ENCODE data around the gene FST.
A peak's percentile ranks its signal among the peaks of the same experiment; 100 is the strongest.

FST gene

GRCh38 chr5:53480416-53481158, at the start of gene FST:
TSS of gene FST (plus strand) at chr5:53480629. CDS start at chr5:53480792, 163 bp downstream.
- peak in 1 of 2 donors; percentile 2 for DNase-seq (ENCODE audit: low read depth in 2 of 2)

- no peak for DNase-seq (ENCODE audit: low read depth in 2 of 2)
Observed at GRCh38 chr5:53431665-53432064, 48.8 kb upstream of the FST start.

- DNase-seq (ENCODE audit: low read depth in 2 of 2), result no peak
Observed at GRCh38 chr5:53433026-53433425, 47.4 kb upstream of the FST start.

DNA sequence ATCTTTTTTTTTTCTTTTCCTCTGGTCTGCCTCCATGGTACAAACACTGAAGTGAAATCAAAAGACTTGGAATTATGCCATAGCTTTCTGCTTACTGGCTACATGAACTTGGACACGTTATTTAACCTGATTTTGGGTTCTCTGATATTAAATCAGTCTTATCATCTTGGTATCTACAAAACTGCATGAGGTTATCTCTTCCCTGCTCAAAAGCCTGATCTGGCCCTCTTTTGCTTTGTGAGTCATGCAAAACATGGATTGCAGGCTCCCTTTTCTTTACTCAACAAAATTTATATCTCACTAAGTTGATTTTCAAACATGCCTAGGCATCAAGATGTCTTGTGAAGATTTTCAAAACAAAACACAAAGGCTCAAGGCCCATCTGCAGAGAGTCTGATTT, 45.9 kb upstream of the FST start:
- DNase-seq (ENCODE audit: low read depth in 2 of 2), result no peak

GRCh38 chr5:53436480-53437191, 43.8 kb upstream of the FST start:
- DNase-seq (ENCODE audit: low read depth in 2 of 2), result no peak

DNA sequence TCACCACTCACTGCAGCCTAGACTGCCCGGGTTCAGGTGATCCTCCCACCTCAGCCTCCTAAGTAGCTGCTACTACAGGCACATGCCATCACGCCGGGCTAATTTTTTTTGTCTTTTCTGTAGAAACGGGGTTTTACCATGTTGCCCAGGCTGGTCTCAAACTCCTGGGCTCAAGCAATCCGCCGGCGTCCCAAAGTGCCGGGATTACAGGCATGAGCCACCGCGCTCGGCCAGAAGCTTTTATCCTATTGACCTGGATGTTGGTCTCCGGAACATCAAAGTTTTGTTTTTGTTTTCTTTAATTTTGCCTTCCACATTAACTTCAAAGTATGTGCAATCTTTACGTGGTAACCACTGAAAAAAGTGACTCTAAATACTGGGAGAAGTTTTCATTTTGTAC, 42.4 kb upstream of the FST start:
- DNase-seq (ENCODE audit: low read depth in 2 of 2), result no peak

DNA sequence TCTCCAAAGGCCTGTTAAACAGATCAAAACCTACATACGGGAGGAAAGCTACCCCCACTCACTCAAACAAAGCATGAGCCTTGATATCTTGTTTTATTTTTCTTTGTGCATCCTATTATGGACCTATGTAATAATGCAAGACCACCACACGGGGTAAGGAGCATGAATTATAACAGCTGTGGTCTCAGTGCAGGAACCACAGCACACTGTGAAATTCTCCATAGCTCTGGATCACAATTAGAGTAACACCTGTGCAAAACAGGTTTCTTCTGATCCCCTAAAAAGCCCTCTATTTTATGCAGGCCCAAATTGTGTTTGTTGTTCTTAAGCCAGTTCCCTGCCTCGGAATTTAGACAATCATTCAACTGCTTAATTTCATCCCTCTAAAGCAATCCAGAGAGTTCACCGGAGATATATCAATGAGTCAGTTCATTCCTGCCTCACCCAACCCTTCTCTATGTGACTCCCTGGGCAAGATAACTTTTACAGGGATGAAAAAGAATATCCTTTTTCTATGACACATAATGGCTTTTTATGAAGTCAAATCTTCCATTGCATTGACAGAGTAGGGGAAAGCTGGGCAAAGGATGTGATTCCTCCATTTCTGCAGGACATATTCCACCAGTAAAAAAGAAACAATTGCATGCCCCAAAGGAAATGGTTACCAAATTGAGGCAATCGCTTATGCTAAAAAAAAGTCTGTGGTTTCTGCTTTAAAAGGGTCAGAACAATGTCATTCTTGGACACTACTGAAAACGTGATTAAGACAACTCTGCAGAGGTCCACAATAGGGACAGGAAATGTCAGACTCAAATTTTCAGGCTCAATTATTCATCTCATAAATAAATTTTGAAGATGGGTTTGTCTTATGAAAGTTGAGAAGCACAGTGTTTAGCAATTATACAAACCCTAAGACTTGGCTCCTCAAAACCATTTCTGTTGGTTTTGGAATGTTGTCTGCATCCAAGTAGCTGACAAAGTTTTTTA, 41.6 kb upstream of the FST start:
- DNase-seq (ENCODE audit: low read depth in 2 of 2), result no peak

GRCh38 chr5:53442961-53443360, 37.5 kb upstream of the FST start:
- no peak for DNase-seq (ENCODE audit: low read depth in 2 of 2)

DNA sequence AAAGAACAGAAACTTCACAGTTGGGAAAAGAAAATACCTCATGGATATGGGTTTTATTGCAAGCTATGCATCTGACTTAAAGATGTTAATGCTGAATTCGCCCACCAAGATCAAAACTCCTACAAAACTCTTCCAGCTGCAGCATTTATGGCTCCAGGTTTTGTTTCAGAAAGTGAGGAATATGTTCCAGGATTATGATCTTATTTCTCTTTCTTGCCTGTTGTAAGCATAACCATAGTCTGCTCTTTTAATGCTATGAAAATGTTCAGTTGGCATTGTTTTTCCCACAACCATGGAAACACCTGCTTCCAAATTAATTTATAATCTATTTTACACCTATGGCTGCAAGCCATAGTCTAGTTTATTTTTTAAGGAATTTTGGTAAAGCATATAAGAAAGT, 34.9 kb upstream of the FST start:
- no peak for DNase-seq (ENCODE audit: low read depth in 2 of 2)

DNA sequence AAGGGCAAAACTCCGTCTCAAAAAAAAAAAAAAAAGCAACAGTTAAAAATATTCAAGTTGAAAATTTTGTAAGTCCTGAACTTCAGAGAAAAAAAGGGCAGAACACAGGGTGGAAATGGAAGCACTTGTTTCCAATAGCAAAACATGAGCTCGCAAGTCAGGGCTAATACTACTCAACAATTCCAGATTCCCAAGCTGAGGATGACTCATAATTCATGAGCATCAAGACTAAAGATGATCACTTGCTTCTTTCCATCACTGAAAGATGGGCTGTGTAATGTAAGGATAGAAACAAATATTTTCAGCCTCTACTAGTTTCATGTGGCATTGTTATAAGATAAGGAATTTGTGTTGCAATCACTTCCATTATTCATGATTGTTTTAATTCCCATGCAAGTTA, 33.5 kb upstream of the FST start:
- DNase-seq (ENCODE audit: low read depth in 2 of 2), result no peak

- no peak for DNase-seq (ENCODE audit: low read depth in 2 of 2)
Observed at GRCh38 chr5:53448851-53449250, 31.6 kb upstream of the FST start.

DNA sequence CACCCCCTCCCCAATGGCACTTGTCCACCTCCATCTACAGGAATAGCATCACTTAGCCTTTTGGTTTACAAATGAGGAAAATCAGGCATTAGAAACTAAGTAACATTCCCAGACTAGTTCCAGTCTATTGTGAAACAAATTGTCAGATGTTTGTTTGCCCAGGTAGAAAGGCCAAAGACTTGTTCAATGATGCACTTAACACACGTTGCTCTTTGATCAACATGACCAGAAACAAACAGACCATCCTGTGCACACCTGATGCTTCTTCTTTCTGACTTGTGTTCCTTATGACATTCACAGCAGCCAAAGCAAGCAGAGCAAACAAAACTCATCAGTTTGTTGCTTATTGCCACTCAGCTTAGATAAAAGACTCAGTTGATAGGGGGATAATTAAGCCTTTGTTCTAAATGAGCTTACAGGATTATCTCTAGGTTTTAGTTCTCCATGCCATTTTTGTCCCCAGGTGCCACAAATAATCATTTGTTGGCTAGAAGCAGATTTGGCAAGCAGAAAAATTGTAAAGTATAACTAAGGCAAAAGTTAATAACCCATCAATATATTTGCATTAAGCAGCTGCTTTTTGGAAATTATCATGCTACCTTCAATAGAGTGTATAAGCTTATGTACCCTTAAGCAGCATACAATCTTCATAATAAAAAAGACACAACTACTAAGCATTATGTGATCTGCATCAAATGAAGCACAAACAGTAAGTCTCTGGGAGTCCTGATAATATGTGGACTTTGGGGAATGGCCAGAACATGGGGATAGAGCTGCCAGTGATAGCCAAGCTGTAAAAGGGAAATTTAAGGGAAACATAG, 26.3 kb upstream of the FST start:
- no peak for DNase-seq (ENCODE audit: low read depth in 2 of 2)

DNA sequence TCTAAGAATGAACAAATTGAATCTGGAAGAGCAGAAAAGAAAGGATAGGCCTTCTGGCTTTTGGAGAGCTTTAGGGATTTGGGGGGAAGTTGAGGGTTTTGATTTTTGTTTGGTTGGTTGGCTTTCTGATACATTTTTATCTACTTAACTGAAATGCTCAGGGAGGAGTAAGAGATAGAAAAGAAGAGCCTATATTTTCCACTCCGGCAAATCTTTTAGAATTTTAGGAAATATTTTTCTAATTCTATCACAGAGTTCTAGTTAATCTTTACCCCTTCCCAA, 25.8 kb upstream of the FST start:
- no peak for DNase-seq (ENCODE audit: low read depth in 2 of 2)

DNA sequence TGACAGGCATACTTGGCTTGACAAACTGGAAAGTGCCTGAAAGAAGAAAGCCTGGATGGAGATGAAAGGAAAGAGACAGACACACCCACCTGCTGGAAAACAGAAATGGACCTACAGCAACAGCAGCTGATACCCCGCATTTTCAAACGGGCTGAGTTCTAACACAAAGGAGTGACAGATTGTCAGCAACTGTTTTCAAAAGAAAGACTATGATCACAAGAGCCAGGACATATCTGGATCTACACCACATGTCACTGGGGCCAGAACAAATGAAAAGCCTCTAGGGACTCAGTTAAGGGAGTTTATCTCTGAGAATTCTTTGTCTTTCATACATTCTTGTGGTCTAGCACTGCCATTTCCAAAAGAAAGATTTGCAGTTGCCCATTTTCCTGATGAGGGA, 24.1 kb upstream of the FST start:
- DNase-seq (ENCODE audit: low read depth in 2 of 2), result no peak

GRCh38 chr5:53463909-53464621, 16.4 kb upstream of the FST start:
- no peak for DNase-seq (ENCODE audit: low read depth in 2 of 2)

DNA sequence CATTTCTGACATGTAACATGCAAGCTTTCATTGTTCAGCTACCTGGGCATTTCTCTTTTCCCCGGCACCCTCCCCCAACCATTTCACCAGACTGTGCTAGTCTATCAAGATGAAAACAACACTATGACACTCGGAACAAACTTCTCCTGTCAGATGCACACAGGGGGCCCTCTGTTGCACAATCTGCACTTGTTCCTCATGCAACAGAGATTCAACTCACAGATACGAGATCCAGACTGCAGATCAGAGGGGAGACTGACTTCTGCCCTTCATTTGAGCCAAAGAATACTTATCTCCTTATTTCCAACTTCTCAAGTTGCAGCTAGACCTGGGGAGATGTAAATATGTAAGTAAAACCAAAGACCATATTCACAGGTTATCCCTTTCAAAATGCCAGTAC, 15.7 kb upstream of the FST start:
- no peak for DNase-seq (ENCODE audit: low read depth in 2 of 2)

DNA sequence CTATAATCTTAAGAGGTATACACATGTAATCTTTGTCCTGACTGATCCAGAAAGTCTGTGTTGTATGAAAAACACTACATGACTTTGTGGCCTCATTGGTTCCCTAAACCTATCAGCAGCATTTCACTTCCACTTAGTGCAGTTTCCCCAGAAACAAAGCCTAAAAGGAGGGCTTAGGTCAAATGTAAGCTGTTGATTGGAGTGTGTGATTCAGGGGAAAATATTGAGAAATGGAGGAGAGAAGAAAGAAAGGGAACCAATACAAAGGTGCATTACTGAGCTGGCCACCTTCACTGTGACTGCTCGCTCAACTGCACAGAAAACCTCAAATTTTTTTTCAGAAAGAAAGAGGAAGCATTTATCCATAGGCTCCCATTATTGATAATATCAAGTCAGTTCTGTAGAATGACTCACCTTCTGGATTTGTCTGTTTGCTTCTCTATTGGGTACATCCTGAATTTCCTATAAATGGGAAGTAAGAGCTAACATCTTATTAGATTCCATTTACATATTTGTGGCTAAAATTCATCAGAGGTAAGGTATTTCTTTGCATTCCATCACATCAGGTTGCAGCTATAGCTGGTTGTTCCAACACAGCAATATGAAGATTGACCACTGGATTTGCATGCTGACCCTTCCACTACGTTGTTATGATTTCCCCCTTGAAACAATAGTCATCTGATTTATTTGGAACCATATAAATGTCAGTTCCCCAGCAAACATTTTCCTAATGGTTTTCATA, 10.3 kb upstream of the FST start:
- DNase-seq (ENCODE audit: low read depth in 2 of 2), result no peak

DNA sequence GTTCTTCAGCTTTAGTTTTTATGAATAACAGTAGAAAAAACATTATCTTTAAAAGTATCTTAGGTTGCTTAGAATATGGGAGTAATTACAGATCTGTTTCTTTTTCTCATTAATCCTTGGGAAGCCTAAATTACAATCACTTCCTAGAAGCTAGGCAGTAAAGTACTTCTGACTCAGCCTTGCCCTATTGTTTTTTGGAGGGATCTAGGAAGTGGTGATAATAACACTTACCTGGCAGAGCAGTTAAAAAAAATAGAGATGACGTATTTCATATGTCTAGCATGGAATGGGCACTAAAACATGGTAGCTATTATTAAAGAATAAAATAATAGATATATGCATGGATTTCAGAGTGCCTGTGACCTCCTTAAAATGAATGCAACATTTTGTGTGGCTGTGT, 8.2 kb upstream of the FST start:
- no peak for DNase-seq (ENCODE audit: low read depth in 2 of 2)

- DNase-seq (ENCODE audit: low read depth in 2 of 2), result no peak
Observed at GRCh38 chr5:53472720-53473510, 7.5 kb upstream of the FST start.

- DNase-seq (ENCODE audit: low read depth in 2 of 2), result no peak
Observed at GRCh38 chr5:53473633-53474032, 6.8 kb upstream of the FST start.

Data from stimulated activated CD4-positive, alpha-beta T cell treated with anti-CD3 and anti-CD28 coated beads, Interleukin-4, amount 100 ng/mL, for 48 hours (primary cell).